ENCODE measurements around the gene LPIN2.

The LPIN2 gene

DNA sequence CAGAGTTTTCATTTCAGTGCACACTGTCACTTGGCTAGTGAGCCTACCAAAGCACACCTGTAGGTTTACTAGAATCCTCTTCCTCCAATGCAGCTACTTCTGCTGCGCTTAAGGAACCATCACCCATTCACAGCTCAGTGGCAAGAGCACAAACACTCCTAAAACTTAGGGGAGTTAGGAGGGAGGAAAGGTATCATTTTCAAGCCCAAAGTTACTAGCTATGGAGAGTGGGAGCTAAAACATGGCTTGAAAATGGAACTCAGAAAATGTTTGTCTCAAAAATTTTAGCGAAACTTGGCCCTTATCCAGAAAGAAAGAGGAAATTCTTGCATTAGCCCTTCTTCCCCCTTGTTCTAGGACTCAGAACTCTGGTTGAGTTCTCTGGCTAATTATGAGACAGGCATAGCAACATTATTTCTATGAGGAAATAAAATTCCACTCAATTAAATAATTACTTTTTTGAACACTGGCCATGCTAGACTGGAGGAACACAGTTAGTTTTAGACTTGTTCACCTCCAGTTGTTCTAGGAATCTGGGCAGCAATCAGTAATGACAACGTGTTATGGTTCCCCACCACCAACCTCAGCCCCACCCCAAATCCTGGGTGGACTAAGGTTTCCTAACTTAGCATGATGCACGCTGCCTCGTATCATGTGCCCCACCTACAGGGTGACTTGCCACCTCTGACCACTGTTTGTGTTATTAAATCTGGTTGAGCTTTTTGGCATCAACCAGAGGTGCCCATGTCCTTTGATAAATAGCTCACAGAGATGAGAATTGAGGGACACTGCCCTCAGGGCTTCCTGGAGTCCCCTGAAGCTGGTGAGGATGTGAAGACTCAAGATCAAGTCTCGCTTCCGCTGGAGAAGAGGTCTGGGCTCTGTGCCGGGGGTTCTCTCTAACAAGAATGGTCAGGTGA is 32.8 kb downstream of the LPIN2 start:
- DNase-seq: peak; percentile 74 to 78

DNA sequence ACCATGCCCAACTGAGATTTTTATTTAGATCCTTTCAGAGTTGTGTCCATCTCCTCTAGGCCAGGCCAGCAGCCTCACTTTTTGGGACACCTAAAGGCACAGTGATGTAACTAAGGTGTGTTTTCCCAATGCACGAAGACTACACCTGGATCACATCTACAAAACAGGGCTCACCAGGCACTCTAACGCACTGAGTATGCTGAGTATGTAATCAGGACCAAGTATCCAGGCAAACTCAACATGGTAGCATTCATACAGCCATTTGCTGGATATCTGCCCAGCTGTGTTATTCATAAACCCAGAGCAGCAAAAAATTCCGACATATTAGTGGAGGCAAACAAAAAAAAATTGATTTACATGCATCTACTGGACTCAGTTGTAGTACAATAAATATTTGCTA is 33.8 kb downstream of the LPIN2 start:
- no peak for DNase-seq

- DNase-seq: no peak
Measured at GRCh38 chr18:2978661-2979106, 34.3 kb downstream of the LPIN2 start.

DNA sequence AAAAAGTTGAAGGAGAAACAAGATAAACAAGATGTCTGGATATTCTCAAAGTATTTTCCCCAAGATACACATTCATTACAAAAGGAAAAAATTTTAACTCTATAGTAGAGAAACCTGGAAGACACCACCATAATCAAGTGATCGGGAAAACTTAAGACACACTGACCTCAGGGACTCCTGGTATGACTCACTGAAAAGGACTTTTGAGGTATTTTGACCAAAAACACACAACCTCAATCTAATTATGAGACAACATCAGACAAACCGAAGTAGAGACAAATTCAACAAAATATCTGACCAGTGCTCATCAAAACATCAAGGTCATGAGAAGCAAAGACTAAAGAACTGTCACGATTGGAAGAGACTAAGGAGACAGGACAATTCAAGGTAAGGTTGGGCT is 34.7 kb downstream of the LPIN2 start:
- no peak for DNase-seq

- DNase-seq: no peak
Measured at GRCh38 chr18:2976218-2977132, 36.5 kb downstream of the LPIN2 start.

- no peak for DNase-seq
Measured at GRCh38 chr18:2974731-2975130, 38.2 kb downstream of the LPIN2 start.

GRCh38 chr18:2971741-2972552 is 41.0 kb downstream of the LPIN2 start:
- DNase-seq: peak; percentile 45 to 47

DNA sequence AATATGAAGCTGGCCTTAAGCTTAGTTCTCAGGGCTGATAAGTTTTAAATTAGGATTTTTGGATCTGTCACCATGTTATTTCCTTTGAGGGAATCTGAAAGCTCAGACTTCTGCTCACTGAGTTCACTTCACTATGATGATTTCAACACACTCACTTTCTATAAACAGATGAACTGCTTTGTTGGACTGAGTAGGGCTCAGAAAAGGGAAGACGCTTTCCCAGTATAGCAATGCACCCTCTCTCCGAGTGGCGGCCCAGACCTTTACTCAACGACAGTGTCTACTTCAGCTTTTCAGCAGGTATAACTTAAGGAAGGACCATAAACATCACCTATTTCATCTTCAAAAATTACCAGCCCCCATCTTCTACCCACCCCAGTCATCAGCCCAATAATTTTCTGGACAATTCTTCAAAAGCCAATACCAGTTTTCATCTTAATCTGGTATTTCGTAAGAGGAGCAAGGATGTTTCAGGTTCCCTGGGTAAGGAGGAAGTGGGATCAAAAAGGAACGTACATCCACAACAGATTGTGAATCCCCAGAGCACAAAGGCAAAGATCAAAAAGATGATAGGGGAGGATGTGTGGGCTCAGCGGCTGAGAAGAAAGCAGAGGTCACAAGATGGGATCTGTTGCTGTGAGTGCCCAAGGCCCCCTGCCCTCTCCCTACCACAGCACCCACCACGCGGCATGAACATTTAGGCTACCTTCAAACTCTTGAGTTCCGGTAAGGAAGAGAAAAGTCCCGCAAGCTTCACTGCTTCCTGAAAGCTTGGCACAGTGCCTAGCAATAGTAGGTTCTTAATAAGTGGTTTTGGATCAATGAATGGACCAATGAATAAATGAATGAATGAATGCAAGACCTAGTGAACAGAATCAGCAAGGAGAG is 41.9 kb downstream of the LPIN2 start:
- DNase-seq: peak; percentile 85 to 89

DNA sequence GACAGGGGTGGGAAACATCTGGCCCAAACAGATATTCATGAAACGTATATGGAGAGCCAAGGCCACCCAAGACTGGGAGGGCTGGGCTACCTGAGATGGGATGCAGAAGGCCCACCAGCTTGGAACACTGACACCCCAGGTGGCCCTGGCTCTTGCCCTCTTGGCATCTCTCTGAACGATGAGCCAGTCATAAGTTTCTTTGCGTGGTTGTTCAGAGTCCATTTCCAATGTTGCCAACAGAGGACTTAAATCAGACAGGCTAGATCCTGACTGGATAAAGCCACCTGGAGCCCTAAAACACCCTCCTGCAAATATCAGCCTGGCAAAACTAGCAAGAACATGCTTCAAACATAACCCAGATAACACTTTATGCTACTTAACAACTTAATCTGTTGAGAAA is 42.6 kb downstream of the LPIN2 start:
- DNase-seq: no peak

- DNase-seq: no peak
Measured at GRCh38 chr18:2969695-2970094, 43.2 kb downstream of the LPIN2 start.

GRCh38 chr18:2968606-2969005 is 44.3 kb downstream of the LPIN2 start:
- no peak for DNase-seq

DNA sequence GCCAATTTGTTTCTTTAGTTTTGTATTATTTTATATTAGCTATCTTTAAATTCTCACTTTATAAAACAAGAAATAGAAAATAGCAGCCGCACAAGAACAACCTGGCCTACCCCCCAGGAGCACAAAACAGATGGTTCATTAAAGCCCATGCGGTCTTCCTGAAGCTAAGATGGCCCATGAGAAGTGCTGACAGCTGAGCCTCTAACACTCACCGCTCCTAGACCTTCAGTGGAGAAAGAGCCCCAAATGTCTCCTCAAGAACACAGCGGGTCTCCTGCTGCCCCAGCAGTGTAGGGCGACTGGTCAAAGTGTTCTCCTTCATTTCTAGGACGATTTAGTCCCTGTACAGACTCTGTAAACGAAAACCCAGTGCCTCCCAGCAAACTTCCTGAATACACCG is 45.1 kb downstream of the LPIN2 start:
- DNase-seq: no peak

GRCh38 chr18:2967357-2967756 is 45.6 kb downstream of the LPIN2 start:
- DNase-seq: no peak

DNA sequence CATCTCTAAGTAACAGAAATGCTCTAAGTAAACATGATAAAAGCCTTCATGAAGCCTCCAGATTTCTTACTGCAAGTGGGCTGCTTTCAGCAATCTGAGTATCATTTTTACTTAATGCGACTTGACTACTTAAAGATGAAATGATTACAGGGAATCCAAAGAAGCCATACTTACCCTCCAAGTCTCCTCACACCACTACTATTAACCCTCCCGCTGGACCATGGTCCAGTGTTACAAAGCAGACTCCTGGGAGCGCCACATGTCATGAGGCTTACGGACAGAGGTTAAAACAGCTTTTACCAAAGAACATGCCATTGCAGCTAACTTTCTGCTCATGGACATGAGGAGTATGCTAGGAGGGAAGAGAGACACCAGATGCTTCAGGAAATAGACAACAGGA is 46.4 kb downstream of the LPIN2 start:
- DNase-seq: no peak

GRCh38 chr18:2965797-2966196 is 47.1 kb downstream of the LPIN2 start:
- DNase-seq: no peak

- DNase-seq: no peak
Measured at GRCh38 chr18:2964361-2965010, 48.5 kb downstream of the LPIN2 start.
